Tibial nerve (tissue), 4 donors: Measurements from ENCODE around the gene IGFL2. TPM values are rescaled to one million over a fixed set of nuclear protein-coding genes. Genes with fewer than 3 reads are reported as not detected.
"Not testable (repeated sequence)": the region's sequence is repeated elsewhere in the genome, so short reads cannot be mapped to it uniquely, and the experiment has no call there.

Experiments
- DNase-seq, 2 donors: peaks; one replicate each; pipeline ENCODE4 v3.0.0-alpha.2; 2019; ENCODE audit warnings: low spot score in 2 of 2
- H3K27ac ChIP-seq, 4 donors: fragments of 200-600 bp; sonication (generic) in 3 of 4; one replicate each; pipeline ENCODE4 v1.5.1; 2017 to 2019; ENCODE audit warnings: mild to moderate bottlenecking in 1 of 4
- H3K27me3 ChIP-seq, 2 donors: fragments of 200-600 bp; sonication (generic) in 1 of 2; one replicate each; pipeline versions ENCODE4 v1.5.1 to v1.6.0; 2017 to 2019
- H3K36me3 ChIP-seq, 3 donors: fragments of 200-600 bp; sonication (generic); one replicate each; pipeline ENCODE4 v1.5.1; 2018 to 2019
- H3K4me1 ChIP-seq, 4 donors: fragments of 200-600 bp; sonication (generic) in 3 of 4; one replicate each; pipeline ENCODE4 v1.5.1; 2017 to 2019
- H3K4me3 ChIP-seq, 4 donors: fragments of 200-600 bp; sonication (generic) in 3 of 4; one replicate each; pipeline ENCODE4 v1.5.1; 2017 to 2019; ENCODE audit warnings: mild to moderate bottlenecking in 1 of 4, moderate library complexity in 1 of 4
- H3K9me3 ChIP-seq, 4 donors: fragments of 200-600 bp; sonication (generic) in 3 of 4; one replicate each; pipeline ENCODE4 v1.5.1; 2017 to 2019
- CTCF ChIP-seq, 5 experiments: fragments of 200-600 bp in 3 of 5; fragments of 450-650 bp in 2 of 5; sonication (generic) in 3 of 5; IDR thresholded peaks; one replicate each; pipeline ENCODE4 v1.5.1; 2016 to 2019; ENCODE audit warnings: antibody characterized with exemption in 5 of 5, mild to moderate bottlenecking in 3 of 5, moderate library complexity in 2 of 5
- EP300 ChIP-seq, 2 donors: sonication (generic); formaldehyde crosslinking; IDR thresholded peaks; one replicate each; pipeline ENCODE4 v1.6.1; 2017; ENCODE audit warnings: antibody characterized with exemption in 2 of 2, mild to moderate bottlenecking in 1 of 2
- POLR2A ChIP-seq, 2 donors: fragments of 450-650 bp; IDR thresholded peaks; one replicate each; pipeline ENCODE4 v1.6.1; 2017; ENCODE audit warnings: antibody characterized with exemption in 2 of 2, mild to moderate bottlenecking in 2 of 2, moderate library complexity in 2 of 2
- WGBS, 2 donors: methylation state at CpG; one replicate each; pipeline ENCODE4 v1.1.5; 2018; 5-methylcytosine and 5-hydroxymethylcytosine counted together
- total RNA-seq, 4 donors: library from RNA; depleted of rRNA; stranded (reverse); fragments of >200 nt; gene quantifications; one replicate each; pipeline ENCODE4 v1.1.0, GENCODE V29; 2016

The IGFL2 gene
- total RNA-seq, 4 donors from 2014 or later: 1.0 TPM; not detected in 3

GRCh38 chr19:46159418-46160232 lies 11.6 kb downstream of the IGFL2 start:
- peaks cover 0 to 4% (median 0%) of the 10 kb centered on the region in 3 donors for H3K36me3 ChIP-seq
- H3K4me1 ChIP-seq: no peaks in the 10 kb centered on the region
- no peak for TF ChIP-seq POLR2A (IDR thresholded peaks at IDR 0.05)
- TF ChIP-seq CTCF (IDR thresholded peaks at IDR 0.05): no peak
- TF ChIP-seq EP300 (IDR thresholded peaks at IDR 0.05): no peak
- 60 to 69% methylated on average over 4 of the region's 4 CpGs for WGBS, 2 donors
- H3K27ac ChIP-seq: no peak overlapping the region
- no peak for DNase-seq
- no peaks in the 10 kb centered on the region for H3K27me3 ChIP-seq
- H3K4me3 ChIP-seq: no peak overlapping the region
- peaks cover 0 to 19% (median 0%) of the 10 kb centered on the region in 4 donors for H3K9me3 ChIP-seq

- Histone ChIP-seq H3K27me3 (no peaks in the 10 kb centered on the region), H3K4me3 (no peak overlapping the region), H3K27ac (no peak overlapping the region), H3K4me1 (no peaks in the 10 kb centered on the region), H3K9me3 (peaks cover 0 to 19% (median 0%) of the 10 kb centered on the region in 4 donors), H3K36me3 (peaks cover 0 to 5% (median 0%) of the 10 kb centered on the region in 3 donors)
- TF ChIP-seq POLR2A (IDR thresholded peaks at IDR 0.05) (no peak), CTCF (IDR thresholded peaks at IDR 0.05) (no peak)
- DNase-seq: no peak
- 92 to 95% methylated on average over 7 of the region's 7 CpGs for WGBS, 2 donors
These were observed 12.3 kb downstream of the IGFL2 start for GRCh38 chr19:46160233-46160775.

GRCh38 chr19:46161642-46162257 lies 13.7 kb downstream of the IGFL2 start:
- not testable (repeated sequence) for H3K4me1 ChIP-seq, H3K27ac ChIP-seq, DNase-seq, H3K4me3 ChIP-seq, H3K36me3 ChIP-seq, H3K27me3 ChIP-seq
- peaks cover 0 to 19% (median 0%) of the 10 kb centered on the region in 4 donors for H3K9me3 ChIP-seq
- WGBS, 2 donors: 56 to 68% methylated on average over 2 of the region's 2 CpGs

GRCh38 chr19:46162731-46163130 lies 14.7 kb downstream of the IGFL2 start:
- H3K27me3 ChIP-seq: no peaks in the 10 kb centered on the region
- H3K4me3 ChIP-seq: no peak overlapping the region
- 56 to 63% methylated on average over 3 of the region's 3 CpGs for WGBS, 2 donors
- peaks cover 0 to 8% (median 0%) of the 10 kb centered on the region in 3 donors for H3K36me3 ChIP-seq
- no peak overlapping the region for H3K27ac ChIP-seq
- peaks cover 0 to 19% (median 0%) of the 10 kb centered on the region in 4 donors for H3K9me3 ChIP-seq
- H3K4me1 ChIP-seq: no peaks in the 10 kb centered on the region
- DNase-seq: no peak
- TF ChIP-seq POLR2A (IDR thresholded peaks at IDR 0.05): no peak
- no peak for TF ChIP-seq EP300 (IDR thresholded peaks at IDR 0.05)
- TF ChIP-seq CTCF (IDR thresholded peaks at IDR 0.05): no peak

DNA sequence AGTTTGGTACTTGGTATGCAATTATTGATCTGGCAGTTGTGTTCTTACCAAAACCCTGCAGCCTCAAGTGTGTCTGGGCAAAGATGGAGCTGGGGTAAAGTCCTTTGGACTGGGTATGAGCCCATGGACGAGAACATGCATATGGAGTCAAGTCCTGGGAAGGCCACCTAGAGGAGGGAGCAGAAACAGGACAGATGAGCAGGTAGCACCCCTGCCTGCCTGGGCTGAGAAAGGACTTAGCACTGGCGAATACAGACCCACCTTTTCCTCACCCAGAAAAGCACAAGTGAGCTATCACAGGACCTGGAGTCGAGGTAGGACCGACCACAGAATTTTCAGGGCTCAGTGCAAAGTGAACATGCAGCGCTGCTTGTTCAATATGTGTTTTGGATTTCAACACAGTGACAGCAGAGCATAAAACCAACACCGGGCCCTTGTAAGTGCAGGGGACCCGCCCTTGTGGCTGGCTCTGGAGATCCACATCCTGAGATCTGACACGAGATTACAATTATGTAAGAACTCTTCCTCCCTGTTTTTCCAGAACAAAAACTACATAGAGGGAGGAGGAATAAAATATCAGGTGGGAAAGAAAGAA lies 25.9 kb downstream of the IGFL2 start:
- H3K4me1 ChIP-seq: no peaks in the 10 kb centered on the region
- TF ChIP-seq EP300 (IDR thresholded peaks at IDR 0.05) (no peak), POLR2A (IDR thresholded peaks at IDR 0.05) (no peak), CTCF (IDR thresholded peaks at IDR 0.05) (no peak)
- no peak overlapping the region for H3K4me3 ChIP-seq
- H3K9me3 ChIP-seq: peaks cover 0 to 10% (median 0%) of the 10 kb centered on the region in 4 donors
- no peak for DNase-seq
- no peak overlapping the region for H3K27ac ChIP-seq
- no peaks in the 10 kb centered on the region for H3K27me3 ChIP-seq
- H3K36me3 ChIP-seq: peaks cover 0 to 7% (median 0%) of the 10 kb centered on the region in 3 donors
- WGBS, 2 donors: 65 to 71% methylated on average over 8 of the region's 8 CpGs
